SK-N-SH treated with all-trans-retinoic acid at 6 μM for 48 hours (cell line): Measurements from ENCODE around the gene TOR1AIP1.

Experiments
- ATAC-seq: fragments of 200-7000 bp; cut with Tn5 transposase; 3 replicates; pipeline ENCODE4 v1.9.1; 2020; ENCODE audit warnings: mild to moderate bottlenecking, moderate library complexity
- ARNTL ChIP-seq: fragments of 450-650 bp; formaldehyde crosslinking; IDR thresholded peaks from 2 replicates; pipeline ENCODE4 v1.5.0; 2020; ENCODE audit warnings: low read depth, mild to moderate bottlenecking, moderate library complexity, borderline replicate concordance
- BACH2 ChIP-seq: fragments of 250-450 bp; sonication (Bioruptor Pico); IDR thresholded peaks from 2 replicates; pipeline ENCODE4 v1.9.0; 2021; ENCODE audit warnings: mild to moderate bottlenecking, borderline replicate concordance
- CSDC2 ChIP-seq: fragments of 250-450 bp; sonication (Bioruptor Pico); IDR thresholded peaks from 2 replicates; pipeline ENCODE4 v1.5.0; 2020; ENCODE audit warnings: mild to moderate bottlenecking, moderate library complexity
- ESRRG ChIP-seq: fragments of 250-450 bp; sonication (Bioruptor Pico); IDR thresholded peaks from 2 replicates; pipeline ENCODE4 v1.6.1; 2021; ENCODE audit warnings: mild to moderate bottlenecking
- GLIS3 ChIP-seq: fragments of 250-450 bp; sonication (Bioruptor Pico); IDR thresholded peaks from 2 replicates; pipeline ENCODE4 v1.5.0; 2020; ENCODE audit warnings: mild to moderate bottlenecking, moderate library complexity
- ISL1 ChIP-seq: fragments of 250-450 bp; sonication (Bioruptor Pico); IDR thresholded peaks from 2 replicates; pipeline ENCODE4 v2.1.2; 2022; ENCODE audit warnings: mild to moderate bottlenecking, moderate library complexity
- OSR1 ChIP-seq: fragments of 250-450 bp; sonication (Bioruptor Pico); IDR thresholded peaks from 2 replicates; pipeline ENCODE4 v1.8.0; 2022; ENCODE audit warnings: moderate library complexity, mild to moderate bottlenecking, inconsistent platforms
- POU6F1 ChIP-seq: fragments of 250-450 bp; sonication (Bioruptor Pico); IDR thresholded peaks from 2 replicates; pipeline ENCODE4 v1.8.0; 2021; ENCODE audit warnings: low read depth, mild to moderate bottlenecking, moderate library complexity, borderline replicate concordance
- PPARA ChIP-seq: fragments of 250-450 bp; sonication (Bioruptor Pico); IDR thresholded peaks from 2 replicates; pipeline ENCODE4 v1.5.0; 2020; ENCODE audit warnings: mild to moderate bottlenecking, borderline replicate concordance
- RARB ChIP-seq: fragments of 250-450 bp; sonication (Bioruptor Pico); IDR thresholded peaks from 2 replicates; pipeline ENCODE4 v1.8.0; 2021; ENCODE audit warnings: mild to moderate bottlenecking, moderate library complexity
- SNAI2 ChIP-seq: fragments of 250-450 bp; sonication (Bioruptor Pico); IDR thresholded peaks from 2 replicates; pipeline ENCODE4 v1.5.0; 2020; ENCODE audit warnings: mild to moderate bottlenecking, moderate library complexity
- TCF4 ChIP-seq: fragments of 250-450 bp; sonication (Bioruptor Pico); IDR thresholded peaks from 2 replicates; pipeline ENCODE4 v1.8.0; 2021; ENCODE audit warnings: mild to moderate bottlenecking, moderate library complexity, borderline replicate concordance
- TOX ChIP-seq: fragments of 250-450 bp; sonication (Bioruptor Pico); IDR thresholded peaks from 2 replicates; pipeline ENCODE4 v1.8.0; 2021; ENCODE audit warnings: mild to moderate bottlenecking, moderate library complexity, borderline replicate concordance
- TSHZ2 ChIP-seq: fragments of 250-450 bp; sonication (Bioruptor Pico); IDR thresholded peaks from 2 replicates; pipeline ENCODE4 v1.5.0; 2020; ENCODE audit warnings: mild to moderate bottlenecking, moderate library complexity
- ZC3H10 ChIP-seq: fragments of 250-450 bp; sonication (Bioruptor Pico); IDR thresholded peaks from 2 replicates; pipeline ENCODE4 v1.5.1; 2021; ENCODE audit warnings: mild to moderate bottlenecking, moderate library complexity
- ZFP3 ChIP-seq: fragments of 250-450 bp; sonication (Bioruptor Pico); IDR thresholded peaks from 2 replicates; pipeline ENCODE4 v1.5.0; 2020; ENCODE audit warnings: mild to moderate bottlenecking, moderate library complexity
- ZFP30 ChIP-seq: fragments of 450-650 bp; formaldehyde crosslinking; IDR thresholded peaks from 2 replicates; pipeline ENCODE4 v1.5.0; 2022; ENCODE audit warnings: mild to moderate bottlenecking, moderate library complexity
- ZNF565 ChIP-seq: fragments of 450-650 bp; formaldehyde crosslinking; conservative IDR thresholded peaks from 2 replicates; pipeline ENCODE4 v1.5.0; 2020; ENCODE audit warnings: low read depth, mild to moderate bottlenecking, moderate library complexity
- ZNF70 ChIP-seq: fragments of 450-650 bp; formaldehyde crosslinking; IDR thresholded peaks from 2 replicates; pipeline ENCODE4 v1.5.0; 2020; ENCODE audit warnings: mild to moderate bottlenecking, moderate library complexity
- ZNF8 ChIP-seq: fragments of 450-650 bp; formaldehyde crosslinking; IDR thresholded peaks from 2 replicates; pipeline ENCODE4 v1.5.0; 2020; ENCODE audit warnings: mild to moderate bottlenecking, moderate library complexity
- TF ChIP-seq, protein P1 (sequence below): fragments of 250-450 bp; sonication (Bioruptor Pico); IDR thresholded peaks from 2 replicates; pipeline ENCODE4 v1.8.0; 2020; ENCODE audit warnings: mild to moderate bottlenecking, moderate library complexity, borderline replicate concordance
- TF ChIP-seq, protein P2 (sequence below): fragments of 250-450 bp; sonication (Bioruptor Pico); IDR thresholded peaks from 2 replicates; pipeline ENCODE4 v1.5.1; 2020; ENCODE audit warnings: low read depth, mild to moderate bottlenecking, moderate library complexity
- TF ChIP-seq, protein P3 (sequence below): fragments of 250-450 bp; sonication (Bioruptor Pico); IDR thresholded peaks from 2 replicates; pipeline ENCODE4 v1.5.1; 2021; ENCODE audit warnings: mild to moderate bottlenecking, moderate library complexity

TOR1AIP1 gene

GRCh38 chr1:179952186-179952585, 70.1 kb downstream of the TOR1AIP1 start:
- ATAC-seq = no peak
- TF ChIP-seq, protein P1, sequence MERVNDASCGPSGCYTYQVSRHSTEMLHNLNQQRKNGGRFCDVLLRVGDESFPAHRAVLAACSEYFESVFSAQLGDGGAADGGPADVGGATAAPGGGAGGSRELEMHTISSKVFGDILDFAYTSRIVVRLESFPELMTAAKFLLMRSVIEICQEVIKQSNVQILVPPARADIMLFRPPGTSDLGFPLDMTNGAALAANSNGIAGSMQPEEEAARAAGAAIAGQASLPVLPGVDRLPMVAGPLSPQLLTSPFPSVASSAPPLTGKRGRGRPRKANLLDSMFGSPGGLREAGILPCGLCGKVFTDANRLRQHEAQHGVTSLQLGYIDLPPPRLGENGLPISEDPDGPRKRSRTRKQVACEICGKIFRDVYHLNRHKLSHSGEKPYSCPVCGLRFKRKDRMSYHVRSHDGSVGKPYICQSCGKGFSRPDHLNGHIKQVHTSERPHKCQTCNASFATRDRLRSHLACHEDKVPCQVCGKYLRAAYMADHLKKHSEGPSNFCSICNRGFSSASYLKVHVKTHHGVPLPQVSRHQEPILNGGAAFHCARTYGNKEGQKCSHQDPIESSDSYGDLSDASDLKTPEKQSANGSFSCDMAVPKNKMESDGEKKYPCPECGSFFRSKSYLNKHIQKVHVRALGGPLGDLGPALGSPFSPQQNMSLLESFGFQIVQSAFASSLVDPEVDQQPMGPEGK (CRISPR knock-in tag) = no peak
- TF ChIP-seq ISL1 (CRISPR knock-in tag) (no peak), SNAI2 (CRISPR knock-in tag) (no peak), CSDC2 (CRISPR knock-in tag) (no peak), ZNF8 (CRISPR knock-in tag) (no peak), BACH2 (CRISPR knock-in tag) (no peak), ZFP3 (CRISPR knock-in tag) (no peak), TOX (CRISPR knock-in tag) (no peak), ZFP30 (CRISPR knock-in tag) (no peak), ESRRG (no peak), OSR1 (no peak), PPARA (CRISPR knock-in tag) (no peak), ARNTL (CRISPR knock-in tag) (no peak), TSHZ2 (no peak), POU6F1 (CRISPR knock-in tag) (no peak), ZNF70 (CRISPR knock-in tag) (no peak), ZNF565 (CRISPR knock-in tag) (no peak), ZC3H10 (CRISPR knock-in tag) (no peak)
- TF ChIP-seq, protein P2, sequence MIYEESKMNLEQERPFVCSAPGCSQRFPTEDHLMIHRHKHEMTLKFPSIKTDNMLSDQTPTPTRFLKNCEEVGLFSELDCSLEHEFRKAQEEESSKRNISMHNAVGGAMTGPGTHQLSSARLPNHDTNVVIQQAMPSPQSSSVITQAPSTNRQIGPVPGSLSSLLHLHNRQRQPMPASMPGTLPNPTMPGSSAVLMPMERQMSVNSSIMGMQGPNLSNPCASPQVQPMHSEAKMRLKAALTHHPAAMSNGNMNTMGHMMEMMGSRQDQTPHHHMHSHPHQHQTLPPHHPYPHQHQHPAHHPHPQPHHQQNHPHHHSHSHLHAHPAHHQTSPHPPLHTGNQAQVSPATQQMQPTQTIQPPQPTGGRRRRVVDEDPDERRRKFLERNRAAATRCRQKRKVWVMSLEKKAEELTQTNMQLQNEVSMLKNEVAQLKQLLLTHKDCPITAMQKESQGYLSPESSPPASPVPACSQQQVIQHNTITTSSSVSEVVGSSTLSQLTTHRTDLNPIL (CRISPR knock-in tag) = no peak
- TF ChIP-seq, protein P3, sequence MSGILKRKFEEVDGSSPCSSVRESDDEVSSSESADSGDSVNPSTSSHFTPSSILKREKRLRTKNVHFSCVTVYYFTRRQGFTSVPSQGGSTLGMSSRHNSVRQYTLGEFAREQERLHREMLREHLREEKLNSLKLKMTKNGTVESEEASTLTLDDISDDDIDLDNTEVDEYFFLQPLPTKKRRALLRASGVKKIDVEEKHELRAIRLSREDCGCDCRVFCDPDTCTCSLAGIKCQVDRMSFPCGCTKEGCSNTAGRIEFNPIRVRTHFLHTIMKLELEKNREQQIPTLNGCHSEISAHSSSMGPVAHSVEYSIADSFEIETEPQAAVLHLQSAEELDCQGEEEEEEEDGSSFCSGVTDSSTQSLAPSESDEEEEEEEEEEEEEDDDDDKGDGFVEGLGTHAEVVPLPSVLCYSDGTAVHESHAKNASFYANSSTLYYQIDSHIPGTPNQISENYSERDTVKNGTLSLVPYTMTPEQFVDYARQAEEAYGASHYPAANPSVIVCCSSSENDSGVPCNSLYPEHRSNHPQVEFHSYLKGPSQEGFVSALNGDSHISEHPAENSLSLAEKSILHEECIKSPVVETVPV = no peak

DNA sequence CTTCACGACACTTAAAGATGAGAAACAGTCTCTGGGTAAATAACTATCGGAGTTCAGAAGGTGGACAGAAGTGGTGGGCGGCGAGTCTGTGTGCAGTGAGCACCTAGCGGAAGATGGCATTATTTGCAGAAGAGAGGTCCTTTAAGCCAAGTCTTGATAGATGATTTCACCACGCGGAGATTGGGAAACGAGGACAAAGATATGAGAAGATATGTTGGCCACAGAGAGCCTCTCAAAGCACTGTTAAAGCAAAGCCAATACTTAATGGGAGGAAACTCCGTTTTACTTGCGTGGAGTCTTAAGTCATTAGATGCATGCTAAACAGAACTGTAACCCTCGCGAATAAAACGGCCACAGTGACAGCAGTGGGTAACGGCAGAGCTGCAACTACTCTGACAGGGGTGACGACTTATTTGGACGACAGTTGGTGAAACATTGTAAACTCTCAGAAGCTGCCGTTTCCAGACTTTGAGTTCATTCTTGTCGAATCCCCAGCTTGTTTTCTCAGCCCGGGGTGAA, 71.9 kb downstream of the TOR1AIP1 start:
- ATAC-seq = peak; percentile 41
- TF ChIP-seq RARB (CRISPR knock-in tag) = peak; percentile 57; the same call in 1 of the 2 replicates
- TF ChIP-seq ZFP3 (CRISPR knock-in tag) = no peak

DNA sequence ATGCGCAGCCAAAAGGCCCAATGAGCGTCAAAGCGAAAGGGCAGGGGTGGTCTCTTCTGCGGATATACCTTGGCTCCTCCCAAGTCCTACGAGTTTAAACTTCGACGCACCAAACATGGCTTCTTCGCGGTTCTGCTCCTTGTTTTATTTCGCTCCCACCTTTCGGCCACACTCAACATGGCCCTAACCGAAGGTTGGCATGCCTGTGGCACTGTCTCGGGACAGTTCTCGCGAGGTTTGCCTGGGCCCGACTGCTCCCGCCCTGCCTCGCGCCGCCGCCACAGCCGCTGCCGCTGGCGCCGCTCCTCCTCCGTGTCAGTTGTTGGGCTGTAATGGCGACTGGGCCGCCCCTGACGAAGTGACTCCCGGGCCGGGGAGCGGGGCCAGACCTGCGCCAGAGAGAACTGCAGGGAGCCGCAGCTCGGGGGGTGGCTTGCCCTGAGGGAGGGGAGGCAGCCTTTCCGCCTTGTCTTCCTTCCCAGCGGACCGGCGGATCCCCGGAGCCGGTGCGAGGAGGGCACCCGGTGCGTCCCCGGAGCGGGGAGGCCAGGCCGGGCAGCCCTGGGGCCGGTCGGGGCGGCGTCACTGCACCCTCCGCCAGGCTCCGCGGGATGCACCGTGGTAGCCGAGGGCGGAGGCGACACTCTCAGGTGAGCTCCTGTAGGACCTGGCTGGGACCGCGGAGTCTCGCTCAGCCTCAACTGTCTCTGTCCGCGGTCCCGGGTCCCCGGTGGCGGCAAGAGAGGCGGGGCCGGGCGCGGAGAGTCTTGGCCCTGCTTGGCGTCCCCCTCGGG, 72.6 kb downstream of the TOR1AIP1 start, which contains the start of gene CEP350:
Gene CEP350, plus strand, starts transcription at position 318 of the 794 bp plus-strand sequence. CDS start 31,372 bp downstream, outside the sequence.
- peak; percentile 96 for ATAC-seq
- TF ChIP-seq OSR1 (0 out of 2 replicates have a peak, but pooled peaks have one; percentile 35), POU6F1 (CRISPR knock-in tag) (0 out of 2 replicates have a peak, but pooled peaks have one; percentile 43), TCF4 (CRISPR knock-in tag) (no peak), SNAI2 (CRISPR knock-in tag) (no peak), GLIS3 (CRISPR knock-in tag) (no peak)
